Peyer's patch (tissue), 4 donors: ENCODE measurements around the gene VPS39.

Source experiments
- CTCF ChIP-seq, 6 experiments: fragments of 450-650 bp in 4 of 6; fragments of 200-600 bp in 2 of 6; sonication (generic) in 1 of 6; IDR thresholded peaks; one replicate each; pipeline ENCODE4 v1.5.1; 2017 to 2019; ENCODE audit warnings: antibody characterized with exemption in 6 of 6, mild to moderate bottlenecking in 3 of 6, moderate library complexity in 1 of 6
- POLR2A ChIP-seq, 2 donors: fragments of 450-650 bp; IDR thresholded peaks; one replicate each; pipeline ENCODE4 v1.5.1; 2017; ENCODE audit warnings: antibody characterized with exemption in 2 of 2, mild to moderate bottlenecking in 2 of 2, moderate library complexity in 2 of 2

- no peak for TF ChIP-seq CTCF (IDR thresholded peaks at IDR 0.05)
- no peak for TF ChIP-seq POLR2A (IDR thresholded peaks at IDR 0.05)
These were observed 31.6 kb upstream of the VPS39 start for GRCh38 chr15:42239528-42240182.
